ENCODE results near the gene COQ3.

The COQ3 gene

DNA sequence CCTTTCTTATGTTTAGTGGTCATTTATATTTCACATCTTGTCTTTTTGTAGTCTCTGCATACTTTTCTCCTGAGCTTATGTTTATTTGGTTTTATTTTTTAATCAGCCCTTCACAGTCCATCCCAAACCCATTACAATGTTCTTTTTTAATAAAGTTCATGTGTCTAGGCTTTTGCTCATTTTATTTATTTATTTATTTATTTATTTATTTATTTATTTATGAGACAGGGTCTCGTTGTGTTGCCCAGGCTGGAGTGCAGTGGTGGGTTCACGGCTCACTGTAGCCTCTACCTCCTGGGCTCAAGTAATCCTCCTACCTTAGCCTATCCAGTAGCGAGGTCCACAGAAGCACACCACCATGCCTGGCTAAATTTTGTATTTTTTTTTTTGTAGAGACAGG, 3.1 kb downstream of the COQ3 start:
- peaks cover 24% of the 10 kb centered on the region for H3K79me2 ChIP-seq (ENCODE audit: control insufficient read depth, low read length)
- H3K4me1 ChIP-seq (ENCODE audit: control insufficient read depth, low read length) = peaks cover 16% of the 10 kb centered on the region
- H4K20me1 ChIP-seq (ENCODE audit: control insufficient read depth, insufficient read depth, low read depth, low read length) = no peaks in the 10 kb centered on the region
- no peaks in the 10 kb centered on the region for H3K9me3 ChIP-seq (ENCODE audit: control insufficient read depth, insufficient read depth, low read length)
- no peaks in the 10 kb centered on the region for H3K27me3 ChIP-seq (ENCODE audit: control insufficient read depth, low read length)
- no peak overlapping the region for H3K27ac ChIP-seq (ENCODE audit: low read depth, low read length)
- H3F3A ChIP-seq (ENCODE audit: control insufficient read depth, insufficient read depth) = peaks cover 3% of the 10 kb centered on the region; the same call in 1 of the 2 replicates
- TF ChIP-seq, protein P1, sequence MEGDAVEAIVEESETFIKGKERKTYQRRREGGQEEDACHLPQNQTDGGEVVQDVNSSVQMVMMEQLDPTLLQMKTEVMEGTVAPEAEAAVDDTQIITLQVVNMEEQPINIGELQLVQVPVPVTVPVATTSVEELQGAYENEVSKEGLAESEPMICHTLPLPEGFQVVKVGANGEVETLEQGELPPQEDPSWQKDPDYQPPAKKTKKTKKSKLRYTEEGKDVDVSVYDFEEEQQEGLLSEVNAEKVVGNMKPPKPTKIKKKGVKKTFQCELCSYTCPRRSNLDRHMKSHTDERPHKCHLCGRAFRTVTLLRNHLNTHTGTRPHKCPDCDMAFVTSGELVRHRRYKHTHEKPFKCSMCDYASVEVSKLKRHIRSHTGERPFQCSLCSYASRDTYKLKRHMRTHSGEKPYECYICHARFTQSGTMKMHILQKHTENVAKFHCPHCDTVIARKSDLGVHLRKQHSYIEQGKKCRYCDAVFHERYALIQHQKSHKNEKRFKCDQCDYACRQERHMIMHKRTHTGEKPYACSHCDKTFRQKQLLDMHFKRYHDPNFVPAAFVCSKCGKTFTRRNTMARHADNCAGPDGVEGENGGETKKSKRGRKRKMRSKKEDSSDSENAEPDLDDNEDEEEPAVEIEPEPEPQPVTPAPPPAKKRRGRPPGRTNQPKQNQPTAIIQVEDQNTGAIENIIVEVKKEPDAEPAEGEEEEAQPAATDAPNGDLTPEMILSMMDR (IDR thresholded peaks at IDR 0.05; ENCODE audit: low read depth, low read length, poor library complexity, severe bottlenecking) = no peak
- no peak for TF ChIP-seq EZH2phosphoT487 (IDR thresholded peaks at IDR 0.05; ENCODE audit: borderline replicate concordance, low read length)
- no peak overlapping the region for H3K4me2 ChIP-seq (ENCODE audit: low read length)
- no peaks in the 10 kb centered on the region for H3K9me2 ChIP-seq (replicated peaks; ENCODE audit: control insufficient read depth, low read length)
- H3K4me3 ChIP-seq (ENCODE audit: low read length) = no peak overlapping the region
- H3K36me3 ChIP-seq (ENCODE audit: control insufficient read depth, low read length) = no peaks in the 10 kb centered on the region

DNA sequence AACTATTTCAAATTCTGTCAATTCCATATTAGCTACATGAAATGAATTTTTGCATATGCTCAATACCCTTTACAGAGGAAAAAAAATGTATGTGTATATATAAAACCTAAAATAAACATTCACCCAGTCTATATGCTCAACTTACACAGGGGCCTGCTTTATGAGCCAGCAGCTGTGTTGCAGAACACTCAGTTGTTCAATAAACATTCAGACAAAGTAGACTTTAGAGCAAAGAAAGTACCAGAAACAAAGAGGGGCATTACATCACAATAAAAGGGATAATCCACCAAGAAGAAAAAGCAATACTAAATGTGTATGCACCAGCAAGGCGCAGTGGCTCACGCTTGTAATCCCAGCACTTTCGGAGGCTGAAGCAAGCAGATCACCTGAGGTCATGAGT, 9.5 kb downstream of the COQ3 start:
- no peaks in the 10 kb centered on the region for H3K9me2 ChIP-seq (replicated peaks; ENCODE audit: control insufficient read depth, low read length)
- no peaks in the 10 kb centered on the region for H3K36me3 ChIP-seq (ENCODE audit: control insufficient read depth, low read length)
- no peaks in the 10 kb centered on the region for H4K20me1 ChIP-seq (ENCODE audit: control insufficient read depth, insufficient read depth, low read depth, low read length)
- no peaks in the 10 kb centered on the region for H3F3A ChIP-seq (ENCODE audit: control insufficient read depth, insufficient read depth)
- no peaks in the 10 kb centered on the region for H3K9me3 ChIP-seq (ENCODE audit: control insufficient read depth, insufficient read depth, low read length)
- H3K27me3 ChIP-seq (ENCODE audit: control insufficient read depth, low read length) = no peaks in the 10 kb centered on the region
- TF ChIP-seq, protein P1 (IDR thresholded peaks at IDR 0.05; ENCODE audit: low read depth, low read length, poor library complexity, severe bottlenecking) = no peak
- TF ChIP-seq EZH2phosphoT487 (IDR thresholded peaks at IDR 0.05; ENCODE audit: borderline replicate concordance, low read length) = no peak
- no peak overlapping the region for H3K27ac ChIP-seq (ENCODE audit: low read depth, low read length)
- no peaks in the 10 kb centered on the region for H3K4me1 ChIP-seq (ENCODE audit: control insufficient read depth, low read length)
- H3K79me2 ChIP-seq (ENCODE audit: control insufficient read depth, low read length) = peaks cover 16% of the 10 kb centered on the region
- H3K4me3 ChIP-seq (ENCODE audit: low read length) = no peak overlapping the region
- H3K4me2 ChIP-seq (ENCODE audit: low read length) = no peak overlapping the region

DNA sequence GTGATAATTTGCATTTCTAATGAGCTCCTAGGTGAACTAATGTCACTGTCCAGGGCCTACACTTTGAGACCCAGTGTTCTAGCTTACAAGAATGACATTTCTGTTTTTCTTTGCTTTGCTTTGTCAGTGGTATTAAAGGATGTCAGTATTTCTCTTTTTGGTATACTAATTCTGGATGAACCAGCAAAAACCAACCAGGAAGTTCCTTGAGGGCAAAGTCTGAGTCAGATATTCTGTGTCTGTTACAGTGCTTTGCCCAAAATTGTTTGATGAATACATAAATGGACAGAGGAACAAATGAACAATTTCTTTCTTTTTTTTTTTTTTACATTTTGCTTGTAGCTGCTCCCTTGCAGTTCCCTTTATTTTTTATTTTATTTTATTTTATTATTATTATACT, 15.4 kb downstream of the COQ3 start:
- no peaks in the 10 kb centered on the region for H4K20me1 ChIP-seq (ENCODE audit: control insufficient read depth, insufficient read depth, low read depth, low read length)
- H3K4me2 ChIP-seq (ENCODE audit: low read length) = no peak overlapping the region
- no peak overlapping the region for H3K27ac ChIP-seq (ENCODE audit: low read depth, low read length)
- TF ChIP-seq EZH2phosphoT487 (IDR thresholded peaks at IDR 0.05; ENCODE audit: borderline replicate concordance, low read length) = no peak
- TF ChIP-seq, protein P1 (IDR thresholded peaks at IDR 0.05; ENCODE audit: low read depth, low read length, poor library complexity, severe bottlenecking) = no peak
- H3K9me3 ChIP-seq (ENCODE audit: control insufficient read depth, insufficient read depth, low read length) = no peaks in the 10 kb centered on the region
- no peaks in the 10 kb centered on the region for H3K9me2 ChIP-seq (replicated peaks; ENCODE audit: control insufficient read depth, low read length)
- H3K27me3 ChIP-seq (ENCODE audit: control insufficient read depth, low read length) = no peaks in the 10 kb centered on the region
- H3K4me1 ChIP-seq (ENCODE audit: control insufficient read depth, low read length) = no peaks in the 10 kb centered on the region
- H3K36me3 ChIP-seq (ENCODE audit: control insufficient read depth, low read length) = no peaks in the 10 kb centered on the region
- no peak overlapping the region for H3K4me3 ChIP-seq (ENCODE audit: low read length)
- H3K79me2 ChIP-seq (ENCODE audit: control insufficient read depth, low read length) = no peaks in the 10 kb centered on the region
- no peaks in the 10 kb centered on the region for H3F3A ChIP-seq (ENCODE audit: control insufficient read depth, insufficient read depth)

DNA sequence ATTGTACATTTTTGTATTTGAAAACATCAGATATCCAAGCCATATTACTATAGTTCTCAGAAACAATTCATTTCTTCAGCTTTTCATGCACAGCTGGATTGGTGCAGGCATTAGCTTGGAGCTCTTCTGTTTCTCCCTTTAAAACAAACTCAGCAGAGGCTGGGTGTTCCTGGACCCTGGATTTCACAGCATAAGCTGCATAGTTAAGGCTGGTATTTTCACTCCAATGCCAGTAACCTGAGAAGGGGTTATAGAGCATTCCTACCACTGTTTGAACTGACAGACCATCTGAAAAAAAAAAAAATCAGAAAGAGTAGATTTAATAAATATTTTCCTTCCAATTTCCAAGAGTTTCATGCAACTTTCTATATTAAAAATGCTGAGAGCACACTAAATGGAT, 24.5 kb downstream of the COQ3 start:
- Histone ChIP-seq H3K9me2 (replicated peaks; ENCODE audit: control insufficient read depth, low read length) (no peaks in the 10 kb centered on the region), H3K27me3 (ENCODE audit: control insufficient read depth, low read length) (no peaks in the 10 kb centered on the region), H3K27ac (ENCODE audit: low read depth, low read length) (no peak overlapping the region), H4K20me1 (ENCODE audit: control insufficient read depth, insufficient read depth, low read depth, low read length) (no peaks in the 10 kb centered on the region), H3K4me1 (ENCODE audit: control insufficient read depth, low read length) (no peaks in the 10 kb centered on the region), H3F3A (ENCODE audit: control insufficient read depth, insufficient read depth) (no peaks in the 10 kb centered on the region), H3K9me3 (ENCODE audit: control insufficient read depth, insufficient read depth, low read length) (no peaks in the 10 kb centered on the region), H3K4me3 (ENCODE audit: low read length) (no peak overlapping the region), H3K79me2 (ENCODE audit: control insufficient read depth, low read length) (no peaks in the 10 kb centered on the region), H3K4me2 (ENCODE audit: low read length) (no peak overlapping the region), H3K36me3 (ENCODE audit: control insufficient read depth, low read length) (no peaks in the 10 kb centered on the region)
- TF ChIP-seq, protein P1 (IDR thresholded peaks at IDR 0.05; ENCODE audit: low read depth, low read length, poor library complexity, severe bottlenecking) = no peak
- TF ChIP-seq EZH2phosphoT487 (IDR thresholded peaks at IDR 0.05; ENCODE audit: borderline replicate concordance, low read length) = no peak
